IMR-90 (cell line): Measurements from ENCODE around the gene EIF1AD. TPM values are rescaled to one million over a fixed set of nuclear protein-coding genes. Genes with fewer than 3 reads are reported as not detected.

ENCODE experiments used
- ATAC-seq: fragments of 200-7000 bp; cut with Tn5 transposase; 2 replicates; pipeline ENCODE4 v1.9.1; 2020; ENCODE audit warnings: low read depth, mild to moderate bottlenecking, moderate library complexity
- BruUV-seq: library from RNA; stranded (reverse); fragments of 400-500 nt; replicated peaks from 2 replicates; lab custom pipeline; 2021; lab: Mats Ljungman, UMichigan
- CTCF ChIA-PET: fragments of 300-600 bp; formaldehyde crosslinking; extraction: SDS; loops from one replicate; lab custom pipeline; 2021; ENCODE audit warnings: antibody characterized with exemption; lab: Yijun Ruan, JAX
- POLR2A ChIA-PET: fragments of 300-600 bp; sonication (Branson Sonifier 250); formaldehyde crosslinking; loops from one replicate; lab custom pipeline; 2022; ENCODE audit warnings: antibody characterized with exemption; ENCODE audit not compliant: unreplicated experiment; lab: Charles Lee
- DNase-seq: peaks from one replicate; pipeline ENCODE4 v3.0.0; 2013
- H2AFZ ChIP-seq: replicated peaks from 2 replicates; pipeline ENCODE3; 2013; ENCODE audit warnings: low read length, mild to moderate bottlenecking; ENCODE audit not compliant: poor library complexity
- H2AK5ac ChIP-seq: 2 replicates; pipeline ENCODE4 v1.6.1; 2013; ENCODE audit warnings: low read depth, low read length, inconsistent platforms
- H2AK9ac ChIP-seq: replicated peaks from 2 replicates; pipeline ENCODE3; 2013; ENCODE audit warnings: mild to moderate bottlenecking, low read depth, low read length, moderate library complexity; ENCODE audit not compliant: poor library complexity
- H2BK120ac ChIP-seq: 2 replicates; pipeline ENCODE4 v1.6.1; 2013; ENCODE audit warnings: low read depth, low read length, inconsistent platforms
- H2BK15ac ChIP-seq: 3 replicates; pipeline ENCODE4 v1.6.1; 2013; ENCODE audit warnings: low read depth, low read length, inconsistent platforms
- H2BK20ac ChIP-seq: 2 replicates; pipeline ENCODE4 v1.6.1; 2013; ENCODE audit warnings: low read depth, mild to moderate bottlenecking, inconsistent platforms, low read length, moderate library complexity
- H2BK5ac ChIP-seq: 2 replicates; pipeline ENCODE4 v1.6.1; 2013; ENCODE audit warnings: mild to moderate bottlenecking, low read depth, low read length, inconsistent platforms; ENCODE audit not compliant: poor library complexity, severe bottlenecking
- H3K14ac ChIP-seq: replicated peaks from 2 replicates; pipeline ENCODE4 v1.6.1; 2013; ENCODE audit warnings: low read depth, low read length, inconsistent platforms
- H3K18ac ChIP-seq: 2 replicates; pipeline ENCODE4 v1.6.1; 2013; ENCODE audit warnings: low read depth, low read length, control low read depth
- H3K23ac ChIP-seq: 2 replicates; pipeline ENCODE4 v1.6.1; 2013; ENCODE audit warnings: low read depth, low read length, inconsistent platforms
- H3K27ac ChIP-seq: 2 replicates; pipeline ENCODE4 v1.5.1; 2013; ENCODE audit warnings: mild to moderate bottlenecking, control low read depth, low read length; ENCODE audit not compliant: insufficient read depth
- H3K27me3 ChIP-seq: 2 replicates; pipeline ENCODE4 v1.6.1; 2013; ENCODE audit warnings: low read length; ENCODE audit not compliant: control insufficient read depth, insufficient read depth
- H3K36me3 ChIP-seq: 2 replicates; pipeline ENCODE4 v1.6.1; 2013; ENCODE audit warnings: low read length, mixed read lengths; ENCODE audit not compliant: control insufficient read depth, insufficient read depth
- H3K4ac ChIP-seq: 2 replicates; pipeline ENCODE4 v1.6.1; 2013; ENCODE audit warnings: low read depth, low read length, inconsistent platforms
- H3K4me1 ChIP-seq: 2 replicates; pipeline ENCODE4 v1.6.1; 2013; ENCODE audit warnings: low read length, mixed read lengths; ENCODE audit not compliant: control insufficient read depth, insufficient read depth
- H3K4me2 ChIP-seq: 2 replicates; pipeline ENCODE4 v1.6.1; 2013; ENCODE audit warnings: low read depth, mild to moderate bottlenecking, control low read depth, low read length, moderate library complexity
- H3K4me3 ChIP-seq: 2 replicates; pipeline ENCODE4 v1.5.1; 2013; ENCODE audit warnings: low read depth, mild to moderate bottlenecking, control low read depth, low read length, moderate library complexity; ENCODE audit not compliant: insufficient read depth
- H3K56ac ChIP-seq: 2 replicates; pipeline ENCODE4 v1.6.1; 2013; ENCODE audit warnings: low read length, inconsistent platforms; ENCODE audit not compliant: insufficient read depth; ENCODE audit errors: extremely low read depth
- H3K79me1 ChIP-seq, 2 experiments: 2 replicates each; pipeline ENCODE4 v1.6.1; 2013; ENCODE audit warnings: low read length in 2 of 2, inconsistent platforms in 1 of 2, low read depth in 1 of 2
- H3K9ac ChIP-seq: 2 replicates; pipeline ENCODE4 v1.6.1; 2013; ENCODE audit warnings: low read depth, low read length, control low read depth
- H3K9me1 ChIP-seq: 2 replicates; pipeline ENCODE4 v1.6.1; 2013; ENCODE audit warnings: low read length, inconsistent platforms; ENCODE audit not compliant: insufficient read depth
- H3K9me3 ChIP-seq: 2 replicates; pipeline ENCODE4 v1.6.1; 2013; ENCODE audit warnings: low read length; ENCODE audit not compliant: control insufficient read depth, insufficient read depth
- H4K20me1 ChIP-seq: 2 replicates; pipeline ENCODE4 v1.6.1; 2013; ENCODE audit warnings: low read length, inconsistent platforms; ENCODE audit not compliant: insufficient read depth
- H4K5ac ChIP-seq: 2 replicates; pipeline ENCODE4 v1.6.1; 2013; ENCODE audit warnings: mild to moderate bottlenecking, low read depth, low read length, control low read depth
- H4K8ac ChIP-seq, 2 experiments: 2 replicates each; pipeline ENCODE4 v1.6.1; 2013; ENCODE audit warnings: low read depth in 2 of 2, low read length in 2 of 2, control low read depth in 1 of 2, inconsistent platforms in 1 of 2
- H4K91ac ChIP-seq: 2 replicates; pipeline ENCODE4 v1.6.1; 2013; ENCODE audit warnings: low read depth, low read length, inconsistent platforms; ENCODE audit not compliant: insufficient read depth
- BHLHE40 ChIP-seq: fragments of 150-350 bp; IDR thresholded peaks from 2 replicates; pipeline ENCODE4 v1.6.1; 2016; ENCODE audit warnings: mild to moderate bottlenecking, low read depth, low read length
- CEBPB ChIP-seq: IDR thresholded peaks from 2 replicates; pipeline ENCODE4 v1.6.1; 2012; ENCODE audit warnings: low read depth, low read length, improper control_type of control experiment
- CTCF ChIP-seq: conservative IDR thresholded peaks from 2 replicates; pipeline ENCODE4 v1.5.1; 2012; ENCODE audit warnings: mild to moderate bottlenecking, low read depth, low read length, improper control_type of control experiment
- ELK1 ChIP-seq: fragments of 150-350 bp; IDR thresholded peaks from 2 replicates; pipeline ENCODE4 v1.6.1; 2016; ENCODE audit warnings: low read depth, mild to moderate bottlenecking, low read length, moderate library complexity, borderline replicate concordance
- MAFK ChIP-seq: IDR thresholded peaks from 2 replicates; pipeline ENCODE4 v1.6.1; 2012; ENCODE audit warnings: low read depth, low read length, improper control_type of control experiment
- MAZ ChIP-seq: IDR thresholded peaks from 2 replicates; pipeline ENCODE4 v1.6.1; 2012; ENCODE audit warnings: low read depth, mild to moderate bottlenecking, low read length, improper control_type of control experiment, moderate library complexity, borderline replicate concordance
- MXI1 ChIP-seq: IDR thresholded peaks from 2 replicates; pipeline ENCODE4 v1.6.1; 2012; ENCODE audit warnings: low read depth, mild to moderate bottlenecking, low read length, moderate library complexity, borderline replicate concordance
- NFE2L2 ChIP-seq: fragments of 150-350 bp; IDR thresholded peaks from 2 replicates; pipeline ENCODE4 v1.6.1; 2016; ENCODE audit warnings: low read depth, mild to moderate bottlenecking, low read length
- POLR2A ChIP-seq: IDR thresholded peaks from 2 replicates; pipeline ENCODE4 v1.6.1; 2012; ENCODE audit warnings: mild to moderate bottlenecking, low read depth, low read length
- RAD21 ChIP-seq: IDR thresholded peaks from 2 replicates; pipeline ENCODE4 v1.6.1; 2012; ENCODE audit warnings: low read length, improper control_type of control experiment
- RCOR1 ChIP-seq: IDR thresholded peaks from 2 replicates; pipeline ENCODE4 v1.6.1; 2012; ENCODE audit warnings: mild to moderate bottlenecking, low read length, improper control_type of control experiment; ENCODE audit not compliant: insufficient replicate concordance
- RFX5 ChIP-seq: IDR thresholded peaks from 2 replicates; pipeline ENCODE4 v1.8.0; 2012; ENCODE audit warnings: low read depth, mild to moderate bottlenecking, low read length, moderate library complexity
- SMC3 ChIP-seq: fragments of 150-350 bp; IDR thresholded peaks from 2 replicates; pipeline ENCODE4 v1.6.1; 2016; ENCODE audit warnings: low read depth, mild to moderate bottlenecking, antibody characterized with exemption, low read length, moderate library complexity
- USF2 ChIP-seq: fragments of 150-350 bp; IDR thresholded peaks from 2 replicates; pipeline ENCODE4 v1.6.1; 2017; ENCODE audit warnings: mild to moderate bottlenecking, antibody characterized with exemption, low read length, low read depth
- WGBS, 2 experiments: methylation state at CpG; one replicate each; pipeline versions ENCODE4 v1.1.5 to v1.1.7; 2013; ENCODE audit warnings: missing lambda C conversion rate in 2 of 2; ENCODE audit not compliant: insufficient read length in 1 of 2; ENCODE audit errors: extremely low coverage in 2 of 2; 5-methylcytosine and 5-hydroxymethylcytosine counted together
- dilution Hi-C: fragments of 300-500 bp; cut with HindIII; formaldehyde crosslinking; loops from one replicate; pipeline ENCODE4 v1.14.3; 2018; ENCODE audit warnings: low sequenced_read_pairs; ENCODE audit not compliant: unreplicated experiment
- in situ Hi-C: fragments of 300-500 bp; cut with MboI; formaldehyde crosslinking; loops from 3 replicates; pipeline ENCODE4 v1.14.3; 2019; ENCODE audit warnings: low sequenced_read_pairs, inconsistent platforms, mixed read lengths
- intact Hi-C: fragments of 100-400 bp; cut with micrococcal nuclease; formaldehyde crosslinking; loops from 2 replicates; pipeline ENCODE4 v1.10.0; 2022
- polyA plus RNA-seq, 3 experiments: library from polyadenylated mRNA; depleted of rRNA; stranded (reverse); fragments of >200 nt; gene quantifications; 2 replicates each; pipeline ENCODE4 v1.2.3, GENCODE V29; 2012; ENCODE audit warnings: low replicate concordance in 1 of 3
- total RNA-seq: library from RNA; depleted of rRNA; stranded (reverse); fragments of >200 nt; gene quantifications from 2 replicates; pipeline ENCODE4 v1.2.3, GENCODE V29; 2012

EIF1AD gene
- total and polyA plus RNA-seq, 2 of the 4 experiments (the other 2 are of a cell fraction): 32.5 to 62.6 TPM

- H3K9ac ChIP-seq: no peak overlapping the region
- POLR2A ChIA-PET: interaction anchor here (0.6 kb wide), 1 partner anchor 43 kb away, joined by 3 read pairs; no protein-coding TSS in a partner anchor
- no peak for ATAC-seq
- H3K4me3 ChIP-seq: no peak overlapping the region
- H2BK20ac ChIP-seq: no peak overlapping the region
- no peak overlapping the region for H3K23ac ChIP-seq
- no CpG with 5 or more reads among the region's 4 CpGs for WGBS, 2 experiments
- H3K9me1 ChIP-seq: peaks cover 5% of the 10 kb centered on the region; the same call in 1 of the 2 replicates
- H2AK5ac ChIP-seq: no peak overlapping the region
- in situ Hi-C loops: no loop called here
- H4K8ac ChIP-seq: no peak overlapping the region
- no peak for DNase-seq
- peaks cover 8% of the 10 kb centered on the region for H3K4me1 ChIP-seq
- H2AFZ ChIP-seq: no peak overlapping the region
- no peak overlapping the region for H3K14ac ChIP-seq
- intact Hi-C loops: no loop called here
- H3K9me3 ChIP-seq: no peaks in the 10 kb centered on the region
- dilution Hi-C loops: no loop called here
- H2BK5ac ChIP-seq: no peak overlapping the region
- H4K91ac ChIP-seq: no peak overlapping the region
- peaks cover 4 to 22% of the 10 kb centered on the region in 2 experiments; a peak in 3 of 4 replicates for H3K79me1 ChIP-seq
- no peaks in the 10 kb centered on the region for H3K27me3 ChIP-seq
- CTCF ChIA-PET: no interaction called here
- no peak overlapping the region for H2BK15ac ChIP-seq
- H2BK120ac ChIP-seq: no peak overlapping the region
- H3K18ac ChIP-seq: no peak overlapping the region
- no peak overlapping the region for H3K4me2 ChIP-seq
- H3K27ac ChIP-seq: no peak overlapping the region
- H4K20me1 ChIP-seq: no peaks in the 10 kb centered on the region; the same call in 1 of the 2 replicates
- no peak overlapping the region for H3K56ac ChIP-seq
- no peak overlapping the region for H3K4ac ChIP-seq
- TF ChIP-seq NFE2L2 (no peak), USF2 (no peak), BHLHE40 (no peak), MXI1 (no peak), MAFK (no peak), CEBPB (no peak), SMC3 (no peak), ELK1 (no peak), RFX5 (no peak), RCOR1 (no peak), CTCF (no peak), POLR2A (no peak), RAD21 (no peak), MAZ (no peak)
- BruUV-seq: no TSS peak
- no peak overlapping the region for H2AK9ac ChIP-seq
- no peaks in the 10 kb centered on the region for H3K36me3 ChIP-seq
- H4K5ac ChIP-seq: no peak overlapping the region
These were observed 43.7 kb downstream of the EIF1AD start for GRCh38 chr11:65958291-65958690.
